Measurements from ENCODE around the gene EMP1.

EMP1 gene, protein sequence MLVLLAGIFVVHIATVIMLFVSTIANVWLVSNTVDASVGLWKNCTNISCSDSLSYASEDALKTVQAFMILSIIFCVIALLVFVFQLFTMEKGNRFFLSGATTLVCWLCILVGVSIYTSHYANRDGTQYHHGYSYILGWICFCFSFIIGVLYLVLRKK

DNA sequence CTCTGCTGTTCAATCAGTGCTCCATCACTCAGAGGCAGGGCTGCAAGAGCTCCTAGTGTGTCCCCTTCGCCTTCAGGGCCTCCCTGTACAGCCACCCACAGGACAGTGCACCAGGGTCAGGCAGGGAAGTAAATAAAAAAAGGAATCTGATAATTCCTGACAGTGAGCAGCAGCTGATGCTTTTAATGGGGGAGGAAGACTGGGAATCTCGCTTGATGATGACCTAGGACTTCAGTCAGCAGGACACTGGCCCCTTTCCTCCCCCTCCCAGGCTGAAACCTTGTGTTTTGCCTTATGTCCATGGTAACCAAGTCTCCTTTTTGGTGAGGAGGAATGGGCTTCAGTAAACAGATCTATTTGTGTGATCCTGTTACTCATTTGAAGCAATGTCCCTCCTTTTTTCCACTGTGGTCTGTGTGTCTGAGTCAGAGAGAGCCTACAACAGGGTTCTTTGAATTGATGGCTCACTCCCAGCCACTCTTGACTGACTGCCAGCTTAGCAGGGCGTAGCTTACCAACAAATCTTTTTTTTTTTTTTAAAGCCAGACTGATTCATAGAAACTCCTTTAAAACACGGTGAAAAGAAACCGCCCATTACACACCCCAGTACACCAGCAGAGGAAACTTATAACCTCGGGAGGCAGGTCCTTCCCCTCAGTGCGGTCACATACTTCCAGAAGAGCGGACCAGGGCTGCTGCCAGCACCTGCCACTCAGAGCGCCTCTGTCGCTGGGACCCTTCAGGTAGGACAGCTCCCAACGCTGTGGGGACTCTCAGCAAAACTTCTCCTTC lies at the start of gene EMP1:
Gene EMP1 (plus strand): TSS at position 597 of the 792 bp plus-strand sequence. CDS start 14,785 bp downstream, outside the sequence.
- peak; percentile 59 to 68 for DNase-seq (ENCODE audit: low read depth in 2 of 2)

DNA sequence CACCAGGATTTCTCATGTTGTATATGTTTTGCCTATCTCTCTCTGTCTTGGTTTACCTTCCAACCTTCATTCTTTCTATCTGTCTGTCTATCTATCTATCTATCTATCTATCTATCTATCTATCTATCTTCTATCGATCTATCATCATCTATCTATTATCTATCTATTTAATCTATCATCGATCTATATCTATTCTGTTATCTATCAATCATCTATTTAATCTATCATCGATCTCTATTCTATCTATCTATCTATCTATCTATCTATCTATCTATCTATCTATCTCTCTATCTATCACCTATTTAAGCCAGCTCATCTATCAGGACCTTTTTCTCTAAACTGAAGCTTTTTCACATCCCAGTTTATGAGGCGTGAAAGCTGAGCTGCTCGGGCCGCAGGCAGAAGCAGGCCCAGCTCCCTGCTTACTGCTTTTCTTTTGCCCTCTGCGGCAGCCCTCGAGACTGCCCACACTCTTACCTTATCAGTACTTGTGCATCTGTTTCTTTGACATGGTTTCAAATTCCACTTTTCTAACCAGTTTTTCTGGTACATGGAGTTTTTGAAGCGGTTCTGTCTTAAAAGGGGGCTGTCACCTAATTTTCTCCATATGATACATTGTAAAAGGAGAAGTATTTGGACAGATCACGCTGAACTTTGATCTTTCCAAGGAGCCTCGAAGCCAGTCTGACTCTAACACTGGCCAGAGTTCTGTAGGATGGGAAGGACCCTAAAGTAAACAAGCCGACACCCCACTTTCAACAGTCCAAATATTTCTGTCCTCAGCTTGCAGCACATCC lies 48.6 kb upstream of the EMP1 start:
- no peak for DNase-seq (ENCODE audit: low read depth in 2 of 2)

- DNase-seq (ENCODE audit: low read depth in 2 of 2) = no peak
Observed at GRCh38 chr12:13148485-13148847, 48.1 kb upstream of the EMP1 start.

DNA sequence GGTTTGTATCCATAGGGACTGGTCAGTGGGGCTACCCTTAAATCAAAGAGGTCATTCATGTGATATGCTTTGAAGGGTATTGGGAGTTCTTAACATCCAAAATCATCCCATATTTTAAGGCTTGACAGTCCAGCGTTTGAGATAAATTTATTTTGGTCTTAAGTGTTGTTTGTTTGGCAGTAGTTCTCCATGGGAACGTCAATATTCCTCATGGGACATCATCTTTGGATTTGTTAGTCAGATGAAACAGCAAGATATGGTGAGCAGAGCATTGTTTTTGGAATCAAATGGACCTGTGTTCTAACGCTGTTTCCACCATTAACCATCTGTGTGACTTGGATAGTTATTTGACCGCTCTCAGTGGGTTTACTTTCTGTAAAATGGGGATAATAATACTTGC lies 47.1 kb upstream of the EMP1 start:
- DNase-seq (ENCODE audit: low read depth in 2 of 2) = no peak

- no peak for DNase-seq (ENCODE audit: low read depth in 2 of 2)
Observed at GRCh38 chr12:13152281-13152680, 44.2 kb upstream of the EMP1 start.

- no peak for DNase-seq (ENCODE audit: low read depth in 2 of 2)
Observed at GRCh38 chr12:13152756-13153155, 43.8 kb upstream of the EMP1 start.

DNA sequence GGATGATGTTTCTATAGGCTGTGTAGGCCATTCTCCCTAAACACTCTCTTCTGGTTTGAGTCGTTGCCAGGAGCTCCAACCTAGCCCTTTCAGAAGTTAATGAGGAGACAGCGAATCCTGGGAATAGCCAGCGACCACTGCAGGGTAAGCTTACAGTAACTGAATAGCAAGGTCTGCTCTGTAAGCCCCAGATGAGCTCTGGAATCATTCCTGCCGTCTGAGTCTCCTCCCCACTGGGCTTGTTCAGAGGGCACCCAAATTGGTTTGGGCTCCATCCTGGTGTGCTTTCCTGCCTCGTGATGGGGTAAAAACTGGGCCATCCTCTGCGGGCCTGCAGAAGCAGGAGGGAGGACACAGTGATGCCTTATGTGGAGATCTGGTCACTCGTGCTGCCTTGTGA lies 43.3 kb upstream of the EMP1 start:
- DNase-seq (ENCODE audit: low read depth in 2 of 2) = no peak

GRCh38 chr12:13154027-13154538 lies 42.4 kb upstream of the EMP1 start:
- no peak for DNase-seq (ENCODE audit: low read depth in 2 of 2)

DNA sequence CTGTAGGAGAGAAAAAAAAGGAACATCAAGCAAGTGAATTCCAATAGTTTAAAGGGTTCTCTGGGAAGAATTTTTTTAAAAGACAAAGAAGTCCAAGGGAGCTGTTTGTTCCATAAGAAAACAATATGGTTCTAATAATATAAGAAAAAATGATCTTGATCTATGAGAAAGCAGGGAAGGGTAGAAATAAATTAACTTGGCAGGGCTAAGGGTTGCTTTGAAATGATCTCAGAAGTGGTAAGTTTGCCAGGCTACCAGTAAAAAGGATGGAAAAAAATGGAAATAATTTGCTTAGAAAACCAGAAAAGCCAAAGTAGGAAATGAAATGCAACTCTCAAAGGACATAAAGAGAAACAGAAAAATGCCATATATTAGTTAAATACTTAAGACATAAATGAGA lies 41.7 kb upstream of the EMP1 start:
- DNase-seq (ENCODE audit: low read depth in 2 of 2) = no peak

- DNase-seq (ENCODE audit: low read depth in 2 of 2) = no peak
Observed at GRCh38 chr12:13156277-13156676, 40.2 kb upstream of the EMP1 start.

- no peak for DNase-seq (ENCODE audit: low read depth in 2 of 2)
Observed at GRCh38 chr12:13161172-13161571, 35.4 kb upstream of the EMP1 start.

- no peak for DNase-seq (ENCODE audit: low read depth in 2 of 2)
Observed at GRCh38 chr12:13162904-13163303, 33.6 kb upstream of the EMP1 start.

GRCh38 chr12:13163868-13164635 lies 32.5 kb upstream of the EMP1 start:
- DNase-seq (ENCODE audit: low read depth in 2 of 2) = no peak

DNA sequence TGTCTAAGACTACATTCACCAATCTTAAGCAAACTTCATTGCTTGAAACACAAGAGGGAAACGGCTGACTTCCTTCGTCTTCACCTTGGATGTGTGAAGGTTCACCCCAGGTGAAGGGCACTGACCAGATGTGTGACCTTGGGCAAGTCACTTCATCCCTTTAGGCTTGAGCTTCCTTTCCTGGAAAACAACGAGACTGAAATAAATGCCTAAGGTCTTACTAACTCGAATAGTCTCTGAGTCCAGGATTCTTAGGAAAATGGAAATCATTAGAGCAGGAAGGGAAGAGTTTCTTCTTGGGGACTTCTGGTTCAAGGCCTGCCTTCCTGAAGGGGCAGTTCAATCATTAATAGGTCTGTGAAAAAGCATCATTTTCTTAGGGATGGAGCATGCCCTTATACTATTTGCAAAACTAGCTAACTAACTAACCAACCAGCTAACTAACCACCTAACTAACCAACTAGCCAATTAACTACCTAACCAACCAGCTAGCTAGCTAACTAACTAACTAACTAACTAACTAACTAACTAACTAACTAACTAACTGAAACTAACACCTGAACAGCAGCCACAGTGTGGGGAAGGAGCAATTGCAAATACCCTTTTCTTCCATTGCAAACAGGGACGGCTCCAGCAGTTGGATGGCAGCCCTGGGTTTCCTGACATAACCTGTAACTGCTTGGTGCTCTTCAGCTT lies 31.5 kb upstream of the EMP1 start:
- DNase-seq (ENCODE audit: low read depth in 2 of 2) = no peak

GRCh38 chr12:13165617-13166041 lies 30.9 kb upstream of the EMP1 start:
- DNase-seq (ENCODE audit: low read depth in 2 of 2) = peak; percentile 76

DNA sequence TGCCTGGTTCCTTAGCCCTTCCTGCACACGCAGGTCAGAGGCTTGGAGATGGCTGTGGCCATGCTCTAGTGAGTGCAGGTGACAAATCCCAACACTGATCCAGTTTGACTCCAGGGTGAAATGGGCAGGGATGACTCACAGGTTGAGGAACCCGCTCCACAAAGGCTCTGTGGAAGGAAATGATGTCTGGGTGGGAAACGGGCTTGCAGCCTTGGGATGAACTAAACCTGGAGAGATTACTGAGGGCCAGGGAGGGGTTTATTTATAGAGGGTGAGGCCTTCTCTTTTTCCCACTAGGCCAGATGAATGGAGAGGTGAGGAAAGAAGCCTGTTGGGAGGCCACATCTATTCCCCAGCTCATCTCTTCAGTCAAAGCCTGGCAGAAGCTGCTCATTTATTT lies 29.3 kb upstream of the EMP1 start:
- no peak for DNase-seq (ENCODE audit: low read depth in 2 of 2)

DNA sequence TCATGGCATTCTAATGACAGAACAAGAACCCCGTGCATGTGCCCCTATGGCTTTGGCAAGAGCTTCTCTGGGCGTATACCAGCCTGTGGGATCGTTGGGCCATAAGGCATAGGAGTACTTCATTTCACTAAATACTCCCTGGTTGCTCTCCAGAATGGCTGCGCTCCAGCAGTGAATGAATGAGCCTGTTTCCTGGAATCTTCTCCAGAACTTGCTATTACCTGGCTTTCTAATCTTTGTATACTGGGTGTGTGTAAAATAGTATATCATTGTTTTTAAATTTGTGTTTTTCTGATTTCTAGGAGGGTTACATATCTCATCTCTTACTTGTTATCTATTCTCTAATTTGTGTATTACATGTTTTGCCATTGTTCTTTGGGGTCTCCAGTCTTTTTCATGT lies 28.6 kb upstream of the EMP1 start:
- no peak for DNase-seq (ENCODE audit: low read depth in 2 of 2)

- DNase-seq (ENCODE audit: low read depth in 2 of 2) = no peak
Observed at GRCh38 chr12:13169272-13169671, 27.3 kb upstream of the EMP1 start.

DNA sequence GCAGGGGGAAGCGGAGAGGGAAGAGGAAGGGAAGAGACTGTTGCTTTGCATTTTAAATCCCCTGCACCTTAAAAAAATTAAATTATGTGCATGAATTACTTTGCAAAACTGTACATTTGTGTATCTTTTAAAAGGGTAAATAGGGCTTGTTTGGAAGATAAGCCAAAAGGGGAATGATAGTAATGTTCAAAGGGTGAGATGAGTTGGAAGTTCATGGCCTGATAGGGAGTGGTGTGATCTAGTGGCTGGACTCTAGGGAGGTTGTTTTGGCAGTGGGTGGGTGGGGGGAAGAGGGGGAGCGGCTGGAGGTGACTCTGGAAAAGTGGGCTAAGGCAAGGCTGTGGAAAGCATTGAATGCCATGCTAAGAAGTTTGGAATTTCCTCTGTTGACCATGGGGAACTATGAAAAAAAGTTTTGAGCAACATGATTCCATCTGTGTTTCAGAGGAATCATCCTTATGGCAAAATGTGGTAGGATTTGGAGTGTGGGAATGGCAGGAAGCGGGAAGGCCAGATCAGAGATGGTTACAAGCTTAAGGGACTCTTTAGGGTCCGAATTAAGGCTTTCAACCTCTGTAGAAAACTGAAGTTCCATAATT lies 25.5 kb upstream of the EMP1 start:
- no peak for DNase-seq (ENCODE audit: low read depth in 2 of 2)

GRCh38 chr12:13171921-13172859 lies 24.3 kb upstream of the EMP1 start:
- DNase-seq (ENCODE audit: low read depth in 2 of 2) = no peak

All from stimulated activated CD8-positive, alpha-beta memory T cell treated with anti-CD3 and anti-CD28 coated beads, Interleukin-15, amount 100 ng/mL, for 48 hours (primary cell).